HG02970 (cell line): ENCODE results near the gene EYS.
"Not testable (repeated sequence)": the region's sequence is repeated elsewhere in the genome, so short reads cannot be mapped to it uniquely, and the experiment has no call there.

Source experiments
- ATAC-seq: cut with Tn5 transposase; IDR thresholded peaks from one replicate; pipeline ENCODE4 v1.9.1; 2021; ENCODE audit warnings: mild to moderate bottlenecking, moderate library complexity, moderate number of reproducible peaks; ENCODE audit not compliant: unreplicated experiment, low FRiP score

Gene EYS

GRCh38 chr6:64520050-64520449 is 1187.0 kb downstream of the EYS start:
- ATAC-seq: no peak

- no peak for ATAC-seq
These were observed 1190.6 kb downstream of the EYS start for GRCh38 chr6:64516393-64516792.

- no peak for ATAC-seq
These were observed 1199.4 kb downstream of the EYS start for GRCh38 chr6:64507661-64508060.

GRCh38 chr6:64505312-64505711 is 1201.7 kb downstream of the EYS start:
- no peak for ATAC-seq

- ATAC-seq: no peak
These were observed 1202.5 kb downstream of the EYS start for GRCh38 chr6:64504503-64504902.

- ATAC-seq: no peak
These were observed 1204.2 kb downstream of the EYS start for GRCh38 chr6:64502801-64503200.

GRCh38 chr6:64497634-64498033 is 1209.4 kb downstream of the EYS start:
- no peak for ATAC-seq

GRCh38 chr6:64489763-64490162 is 1217.3 kb downstream of the EYS start:
- ATAC-seq: no peak

- ATAC-seq: no peak
These were observed 1220.3 kb downstream of the EYS start for GRCh38 chr6:64486578-64487351.

- ATAC-seq: no peak
These were observed 1223.0 kb downstream of the EYS start for GRCh38 chr6:64483956-64484499.

- ATAC-seq: no peak
These were observed 1224.4 kb downstream of the EYS start for GRCh38 chr6:64482631-64483030.

GRCh38 chr6:64479134-64479533 is 1227.9 kb downstream of the EYS start:
- ATAC-seq: no peak

GRCh38 chr6:64477391-64477790 is 1229.6 kb downstream of the EYS start:
- no peak for ATAC-seq

GRCh38 chr6:64476935-64477334 is 1230.1 kb downstream of the EYS start:
- no peak for ATAC-seq

GRCh38 chr6:64469405-64469804 is 1237.6 kb downstream of the EYS start:
- ATAC-seq: not testable (repeated sequence)

- no peak for ATAC-seq
These were observed 1239.4 kb downstream of the EYS start for GRCh38 chr6:64467656-64468055.

GRCh38 chr6:64459411-64459944 is 1247.5 kb downstream of the EYS start:
- ATAC-seq: no peak

- ATAC-seq: not testable (repeated sequence)
These were observed 1258.9 kb downstream of the EYS start for GRCh38 chr6:64448101-64448500.

- ATAC-seq: no peak
These were observed 1262.0 kb downstream of the EYS start for GRCh38 chr6:64445038-64445437.

GRCh38 chr6:64439274-64439673 is 1267.8 kb downstream of the EYS start:
- no peak for ATAC-seq

GRCh38 chr6:64437996-64438395 is 1269.0 kb downstream of the EYS start:
- ATAC-seq: no peak

- no peak for ATAC-seq
These were observed 1277.1 kb downstream of the EYS start for GRCh38 chr6:64429926-64430325.
